Measurements from ENCODE around the gene GXYLT2. TPM values are rescaled to one million over a fixed set of nuclear protein-coding genes. Genes with fewer than 3 reads are reported as not detected.

The GXYLT2 gene
- total RNA-seq, 4 donors from 2014 or later: 0.31 to 0.94 (median 0.38) TPM; not detected in 1

DNA sequence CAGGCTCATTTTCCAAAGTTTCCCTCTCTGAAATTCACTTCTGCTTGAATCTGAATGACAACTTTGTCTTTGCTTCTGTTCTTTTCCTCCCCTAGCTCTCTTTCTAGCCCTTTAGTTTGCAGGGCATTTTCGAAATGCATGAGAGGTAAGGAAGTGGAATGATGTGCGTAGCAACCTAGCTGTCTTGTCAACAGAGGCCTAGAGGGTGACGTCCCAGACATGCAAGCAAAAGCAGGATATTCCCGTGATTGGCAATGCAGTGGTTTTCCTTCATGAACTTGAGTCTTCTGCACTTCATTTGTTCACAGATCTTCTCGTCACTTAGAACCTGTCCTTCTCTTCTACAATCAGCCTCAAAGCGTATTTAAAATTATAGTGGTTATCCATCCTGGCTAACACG is 56.9 kb downstream of the GXYLT2 start:
- Histone ChIP-seq H3K36me3 (no peaks in the 10 kb centered on the region), H3K27me3 (no peaks in the 10 kb centered on the region), H3K9me3 (no peaks in the 10 kb centered on the region), H3K4me1 (no peaks in the 10 kb centered on the region), H3K4me3 (no peak overlapping the region), H3K27ac (no peak overlapping the region)
- no peak for TF ChIP-seq POLR2A (IDR thresholded peaks at IDR 0.05)
- TF ChIP-seq, protein P1, sequence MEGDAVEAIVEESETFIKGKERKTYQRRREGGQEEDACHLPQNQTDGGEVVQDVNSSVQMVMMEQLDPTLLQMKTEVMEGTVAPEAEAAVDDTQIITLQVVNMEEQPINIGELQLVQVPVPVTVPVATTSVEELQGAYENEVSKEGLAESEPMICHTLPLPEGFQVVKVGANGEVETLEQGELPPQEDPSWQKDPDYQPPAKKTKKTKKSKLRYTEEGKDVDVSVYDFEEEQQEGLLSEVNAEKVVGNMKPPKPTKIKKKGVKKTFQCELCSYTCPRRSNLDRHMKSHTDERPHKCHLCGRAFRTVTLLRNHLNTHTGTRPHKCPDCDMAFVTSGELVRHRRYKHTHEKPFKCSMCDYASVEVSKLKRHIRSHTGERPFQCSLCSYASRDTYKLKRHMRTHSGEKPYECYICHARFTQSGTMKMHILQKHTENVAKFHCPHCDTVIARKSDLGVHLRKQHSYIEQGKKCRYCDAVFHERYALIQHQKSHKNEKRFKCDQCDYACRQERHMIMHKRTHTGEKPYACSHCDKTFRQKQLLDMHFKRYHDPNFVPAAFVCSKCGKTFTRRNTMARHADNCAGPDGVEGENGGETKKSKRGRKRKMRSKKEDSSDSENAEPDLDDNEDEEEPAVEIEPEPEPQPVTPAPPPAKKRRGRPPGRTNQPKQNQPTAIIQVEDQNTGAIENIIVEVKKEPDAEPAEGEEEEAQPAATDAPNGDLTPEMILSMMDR (IDR thresholded peaks at IDR 0.05 in 4 of 5, conservative IDR thresholded peaks at IDR 0.05 in 1 of 5): no peak
- ATAC-seq (no peak), DNase-seq (no peak)
- in situ Hi-C loops (cut with MboI; ENCODE audit: low sequenced_read_pairs in 4 of 4) (loop anchor here in 1 of 4 donors (25.0 kb wide), 1 partner anchor 118 kb away; the partner anchor contains the start of gene EBLN2), intact Hi-C loops (cut with DNase I; ENCODE audit: low total_unique reads) (no loop called here)

DNA sequence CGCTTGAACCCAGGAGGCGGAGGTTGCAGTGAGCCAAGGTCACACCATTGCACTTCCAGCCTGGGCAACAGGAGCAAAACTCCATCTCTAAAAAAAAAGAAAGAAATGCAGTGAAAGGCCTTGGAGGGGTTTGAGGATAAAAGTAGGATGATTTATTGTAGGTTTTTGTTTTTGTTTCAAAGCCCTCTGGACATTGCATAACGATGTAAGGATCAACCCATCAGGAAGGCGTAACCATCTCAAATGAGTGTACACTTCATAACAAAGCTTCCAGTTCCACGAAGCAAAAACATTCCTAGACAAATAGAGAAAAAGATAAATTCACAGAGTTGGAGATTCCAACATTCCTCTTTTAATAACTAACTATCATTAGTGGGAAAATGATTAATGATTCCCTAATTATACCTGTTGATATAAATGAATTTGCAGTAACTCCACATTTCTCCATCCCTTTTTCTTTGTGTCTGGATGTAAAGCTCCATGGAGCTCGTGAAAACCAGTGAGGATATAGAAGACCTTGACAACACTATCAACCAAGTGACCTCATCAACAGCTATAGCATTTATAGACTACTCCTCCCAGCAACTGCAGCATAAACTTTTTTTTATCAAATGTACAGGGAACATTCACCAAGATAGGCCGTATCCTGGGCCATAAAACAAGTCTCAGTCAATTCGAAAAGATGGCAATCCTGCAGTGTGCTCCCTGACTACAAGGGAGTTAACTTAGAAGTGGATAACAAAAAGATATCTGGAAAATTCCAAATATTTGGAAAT is 60.1 kb downstream of the GXYLT2 start:
- in situ Hi-C loops (cut with MboI; ENCODE audit: low sequenced_read_pairs in 4 of 4) (loop anchor here in 1 of 4 donors (25.0 kb wide), 1 partner anchor 114 kb away; the partner anchor contains the start of gene EBLN2), intact Hi-C loops (cut with DNase I; ENCODE audit: low total_unique reads) (no loop called here)
- no peaks in the 10 kb centered on the region for H3K4me1 ChIP-seq
- H3K36me3 ChIP-seq: no peaks in the 10 kb centered on the region
- H3K27ac ChIP-seq: no peak overlapping the region
- no peak overlapping the region for H3K4me3 ChIP-seq
- no peaks in the 10 kb centered on the region for H3K9me3 ChIP-seq
- TF ChIP-seq, protein P1 (IDR thresholded peaks at IDR 0.05 in 4 of 5, conservative IDR thresholded peaks at IDR 0.05 in 1 of 5): no peak
- TF ChIP-seq POLR2A (IDR thresholded peaks at IDR 0.05): no peak
- DNase-seq: no peak
- no peaks in the 10 kb centered on the region for H3K27me3 ChIP-seq
- ATAC-seq: no peak

DNA sequence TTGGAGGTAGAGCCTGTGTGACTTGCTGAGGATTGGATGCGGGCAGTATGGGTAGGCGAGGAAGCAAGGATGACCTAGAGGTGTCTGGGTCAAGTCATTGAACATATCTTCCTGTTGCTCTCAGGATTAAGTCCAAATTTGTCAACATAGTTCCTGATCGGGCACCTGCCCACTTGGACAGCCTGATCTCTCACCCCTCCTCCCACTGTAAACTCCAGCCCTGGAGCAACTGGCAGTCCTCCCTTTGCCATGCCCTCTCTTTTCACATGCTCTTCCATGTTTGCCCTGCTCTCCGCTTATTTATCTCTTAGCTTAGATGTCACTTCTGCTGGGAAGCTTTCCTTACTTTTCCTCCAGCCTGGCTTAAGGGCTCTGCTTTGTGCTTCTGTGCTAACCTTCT is 61.2 kb downstream of the GXYLT2 start:
- no peak for DNase-seq
- in situ Hi-C loops (cut with MboI; ENCODE audit: low sequenced_read_pairs in 4 of 4) (loop anchor here in 1 of 4 donors (25.0 kb wide), 1 partner anchor 113 kb away; the partner anchor contains the start of gene EBLN2), intact Hi-C loops (cut with DNase I; ENCODE audit: low total_unique reads) (no loop called here)
- no peak for ATAC-seq
- H3K4me1 ChIP-seq: no peaks in the 10 kb centered on the region
- no peaks in the 10 kb centered on the region for H3K36me3 ChIP-seq
- H3K9me3 ChIP-seq: no peaks in the 10 kb centered on the region
- H3K27ac ChIP-seq: no peak overlapping the region
- TF ChIP-seq, protein P1 (IDR thresholded peaks at IDR 0.05 in 4 of 5, conservative IDR thresholded peaks at IDR 0.05 in 1 of 5): no peak
- no peak for TF ChIP-seq POLR2A (IDR thresholded peaks at IDR 0.05)
- H3K27me3 ChIP-seq: no peaks in the 10 kb centered on the region
- no peak overlapping the region for H3K4me3 ChIP-seq

DNA sequence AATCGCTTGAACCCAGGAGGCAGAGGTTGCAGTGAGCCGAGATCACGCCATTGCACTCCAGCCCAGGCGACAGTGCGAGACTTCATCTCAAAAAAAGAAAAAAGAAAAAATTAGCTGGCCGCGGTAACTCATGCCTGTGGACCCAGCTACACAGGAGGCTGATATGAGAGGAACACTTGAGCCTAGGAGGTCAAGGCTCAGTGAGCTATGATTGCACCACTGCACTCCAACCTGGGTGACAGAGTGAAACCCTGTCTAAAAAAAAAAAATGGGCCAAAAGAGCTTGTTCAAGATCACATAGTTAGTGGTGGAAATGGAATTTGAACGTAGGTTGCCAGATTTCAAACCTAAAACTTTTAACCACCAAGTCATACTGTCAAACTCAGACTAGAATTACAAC is 62.5 kb downstream of the GXYLT2 start:
- no peak for ATAC-seq
- in situ Hi-C loops (cut with MboI; ENCODE audit: low sequenced_read_pairs in 4 of 4): no loop called here
- Histone ChIP-seq H3K27me3 (no peaks in the 10 kb centered on the region), H3K27ac (no peak overlapping the region), H3K4me1 (no peaks in the 10 kb centered on the region), H3K4me3 (no peak overlapping the region), H3K36me3 (no peaks in the 10 kb centered on the region), H3K9me3 (no peaks in the 10 kb centered on the region)
- intact Hi-C loops (cut with DNase I; ENCODE audit: low total_unique reads): no loop called here
- no peak for TF ChIP-seq POLR2A (IDR thresholded peaks at IDR 0.05)
- TF ChIP-seq, protein P1 (IDR thresholded peaks at IDR 0.05 in 4 of 5, conservative IDR thresholded peaks at IDR 0.05 in 1 of 5): no peak
- no peak for DNase-seq
